ENCODE results near the gene MMP20. TPM values are rescaled to one million over a fixed set of nuclear protein-coding genes. Genes with fewer than 3 reads are reported as not detected.

The MMP20 gene
- total RNA-seq, 1 experiment from 2014 or later, result 0.30 TPM

- ATAC-seq (peak; percentile 71), DNase-seq (ENCODE audit: low read depth, low spot score) (peak; percentile 97)
- Histone ChIP-seq H3K36me3 (ENCODE audit: control insufficient read depth in 1 of 2, insufficient read depth in 2 of 2, low read length in 2 of 2) (peaks cover 0 to 12% of the 10 kb centered on the region in 2 experiments; a peak in 1 of 4 replicates), H3K79me2 (ENCODE audit: insufficient read depth, low read length) (no peaks in the 10 kb centered on the region), H4K20me1 (ENCODE audit: insufficient read depth) (no peaks in the 10 kb centered on the region), H3K4me2 (ENCODE audit: low read length) (peak overlapping the region; percentile 65), H3K4me3 (replicated peaks in 1 of 2; ENCODE audit: low read depth in 1 of 2, low read length in 2 of 2) (peak overlapping the region in 1 of 2 experiments; percentile 16; a peak in 1 of 4 replicates), H3K27ac (ENCODE audit: low read depth, low read length) (peak overlapping the region; percentile 92), H2AFZ (ENCODE audit: low read depth, low read length, poor library complexity, severe bottlenecking) (no peak overlapping the region), H3K9ac (ENCODE audit: low read length) (peak overlapping the region; percentile 53), H3K9me3 (ENCODE audit: control insufficient read depth in 1 of 2, insufficient read depth in 1 of 2, low read depth in 1 of 2, low read length in 2 of 2) (no peaks in the 10 kb centered on the region), H3K4me1 (ENCODE audit: control insufficient read depth in 1 of 2, insufficient read depth in 2 of 2, low read length in 2 of 2) (peaks cover 58 to 81% of the 10 kb centered on the region in 2 experiments), H3K9me2 (ENCODE audit: insufficient read depth) (no peaks in the 10 kb centered on the region), H3K27me3 (ENCODE audit: insufficient read depth, low read length) (no peaks in the 10 kb centered on the region)
- ChIA-PET RAD21 (ENCODE audit: low non-redundant PET in 1 of 2, low total read pairs in 2 of 2, uncharacterized antibody in 2 of 2, unreplicated experiment in 2 of 2) (no interaction called here), CTCF (no interaction called here), POLR2A (no interaction called here)
- intact Hi-C loops (cut with micrococcal nuclease), result no loop called here
- BruUV-seq (replicated peaks), result no TSS peak
- peak; percentile 80 for TF ChIP-seq SRF (IDR thresholded peaks at IDR 0.05; ENCODE audit: low read depth)
- TF ChIP-seq EZH2phosphoT487 (IDR thresholded peaks at IDR 0.05; ENCODE audit: borderline replicate concordance), result no peak
- TF ChIP-seq TCF7L2 (IDR thresholded peaks at IDR 0.05; ENCODE audit: borderline replicate concordance, extremely low read depth, insufficient read depth, insufficient read length), result peak; percentile 86
- TF ChIP-seq REST (IDR thresholded peaks at IDR 0.05; ENCODE audit: low read depth), result no peak
- TF ChIP-seq CBX3 (IDR thresholded peaks at IDR 0.05; ENCODE audit: low read depth), result peak; percentile 95
- peak; percentile 71 for TF ChIP-seq SIN3A (IDR thresholded peaks at IDR 0.05; ENCODE audit: low read depth)
- TF ChIP-seq CTCF (IDR thresholded peaks at IDR 0.05 in 2 of 3, conservative IDR thresholded peaks at IDR 0.05 in 1 of 3; ENCODE audit: borderline replicate concordance in 1 of 3, insufficient read depth in 1 of 3, low read depth in 2 of 3, low read length in 2 of 3), result no peak
- no peak for TF ChIP-seq EZH2 (IDR thresholded peaks at IDR 0.05)
- TF ChIP-seq YY1 (IDR thresholded peaks at IDR 0.05; ENCODE audit: extremely low read depth, insufficient replicate concordance, low read depth, low read length), result peak; percentile 58
- TF ChIP-seq CEBPB (IDR thresholded peaks at IDR 0.05; ENCODE audit: low read depth), result peak; percentile 97
- peak; percentile 93 for TF ChIP-seq SP1 (IDR thresholded peaks at IDR 0.05; ENCODE audit: low read depth)
- TF ChIP-seq POLR2A (IDR thresholded peaks at IDR 0.05; ENCODE audit: borderline replicate concordance, extremely low read depth, insufficient read depth, insufficient read length), result no peak
- no peak; the same call in 1 of the 2 replicates for TF ChIP-seq ELF1 (IDR thresholded peaks at IDR 0.05; ENCODE audit: borderline replicate concordance, low read depth)
- no peak; the same call in 1 of the 2 replicates for TF ChIP-seq RAD21 (IDR thresholded peaks at IDR 0.05; ENCODE audit: low read depth)
- TF ChIP-seq, protein P1, sequence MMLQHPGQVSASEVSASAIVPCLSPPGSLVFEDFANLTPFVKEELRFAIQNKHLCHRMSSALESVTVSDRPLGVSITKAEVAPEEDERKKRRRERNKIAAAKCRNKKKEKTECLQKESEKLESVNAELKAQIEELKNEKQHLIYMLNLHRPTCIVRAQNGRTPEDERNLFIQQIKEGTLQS (IDR thresholded peaks at IDR 0.05), result peak; percentile 42
- peak; percentile 44; the same call in 1 of the 2 replicates for TF ChIP-seq POLR2AphosphoS5 (IDR thresholded peaks at IDR 0.05; ENCODE audit: low read depth, low read length)
- TF ChIP-seq, protein P2, sequence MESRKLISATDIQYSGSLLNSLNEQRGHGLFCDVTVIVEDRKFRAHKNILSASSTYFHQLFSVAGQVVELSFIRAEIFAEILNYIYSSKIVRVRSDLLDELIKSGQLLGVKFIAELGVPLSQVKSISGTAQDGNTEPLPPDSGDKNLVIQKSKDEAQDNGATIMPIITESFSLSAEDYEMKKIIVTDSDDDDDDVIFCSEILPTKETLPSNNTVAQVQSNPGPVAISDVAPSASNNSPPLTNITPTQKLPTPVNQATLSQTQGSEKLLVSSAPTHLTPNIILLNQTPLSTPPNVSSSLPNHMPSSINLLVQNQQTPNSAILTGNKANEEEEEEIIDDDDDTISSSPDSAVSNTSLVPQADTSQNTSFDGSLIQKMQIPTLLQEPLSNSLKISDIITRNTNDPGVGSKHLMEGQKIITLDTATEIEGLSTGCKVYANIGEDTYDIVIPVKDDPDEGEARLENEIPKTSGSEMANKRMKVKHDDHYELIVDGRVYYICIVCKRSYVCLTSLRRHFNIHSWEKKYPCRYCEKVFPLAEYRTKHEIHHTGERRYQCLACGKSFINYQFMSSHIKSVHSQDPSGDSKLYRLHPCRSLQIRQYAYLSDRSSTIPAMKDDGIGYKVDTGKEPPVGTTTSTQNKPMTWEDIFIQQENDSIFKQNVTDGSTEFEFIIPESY (IDR thresholded peaks at IDR 0.05; ENCODE audit: extremely low read depth, insufficient replicate concordance, low read length), result no peak
- no peak; the same call in none of the 2 replicates for TF ChIP-seq MAX (IDR thresholded peaks at IDR 0.05)
- TF ChIP-seq FOSL1 (IDR thresholded peaks at IDR 0.05; ENCODE audit: low read depth), result peak; percentile 97
- peak; percentile 86 for TF ChIP-seq JUND (IDR thresholded peaks at IDR 0.05)
Measured at GRCh38 chr11:102599642-102600261, 25.4 kb downstream of the MMP20 start.
